Measurements from ENCODE around the gene NT5E. TPM values are rescaled to one million over a fixed set of nuclear protein-coding genes. Genes with fewer than 3 reads are reported as not detected.

NT5E gene
- polyA plus RNA-seq, 4 donors, result 5.5 to 24.9 (median 8.8) TPM

GRCh38 chr6:85464722-85465150, 14.9 kb downstream of the NT5E start:
- Histone ChIP-seq H3K27ac (ENCODE audit: low read depth in 1 of 3, low read length in 2 of 3) (peak overlapping the region in 1 of 3 donors; percentile 41), H3K36me3 (ENCODE audit: control insufficient read depth in 3 of 3, insufficient read depth in 2 of 3, low read depth in 1 of 3, low read length in 3 of 3) (peaks cover 0 to 2% (median 0%) of the 10 kb centered on the region in 3 donors), H3K4me3 (ENCODE audit: low read depth in 1 of 3, low read length in 3 of 3) (no peak overlapping the region), H3K9me3 (ENCODE audit: control insufficient read depth in 2 of 2, insufficient read depth in 1 of 2, low read depth in 1 of 2, low read length in 1 of 2) (no peaks in the 10 kb centered on the region), H3K4me1 (ENCODE audit: control insufficient read depth in 3 of 3, insufficient read depth in 2 of 3, low read depth in 1 of 3, low read length in 2 of 3) (peaks cover 0 to 7% (median 2%) of the 10 kb centered on the region in 3 donors), H3K27me3 (ENCODE audit: control insufficient read depth in 3 of 3, insufficient read depth in 3 of 3, low read length in 3 of 3) (no peaks in the 10 kb centered on the region)
- FAIRE-seq (no peak), DNase-seq (no peak)
- 65 to 83% (median 72%) methylated on average over 4 of the region's 4 CpGs for WGBS, 3 donors

GRCh38 chr6:85465762-85466161, 15.9 kb downstream of the NT5E start:
- Histone ChIP-seq H3K9me3 (ENCODE audit: control insufficient read depth in 2 of 2, insufficient read depth in 1 of 2, low read depth in 1 of 2, low read length in 1 of 2) (no peaks in the 10 kb centered on the region), H3K4me1 (ENCODE audit: control insufficient read depth in 3 of 3, insufficient read depth in 2 of 3, low read depth in 1 of 3, low read length in 2 of 3) (peaks cover 0 to 7% (median 2%) of the 10 kb centered on the region in 3 donors), H3K27me3 (ENCODE audit: control insufficient read depth in 3 of 3, insufficient read depth in 3 of 3, low read length in 3 of 3) (no peaks in the 10 kb centered on the region), H3K27ac (ENCODE audit: low read depth in 1 of 3, low read length in 2 of 3) (no peak overlapping the region), H3K4me3 (ENCODE audit: low read depth in 1 of 3, low read length in 3 of 3) (no peak overlapping the region), H3K36me3 (ENCODE audit: control insufficient read depth in 3 of 3, insufficient read depth in 2 of 3, low read depth in 1 of 3, low read length in 3 of 3) (peaks cover 0 to 2% (median 0%) of the 10 kb centered on the region in 3 donors)
- DNase-seq (no peak), FAIRE-seq (no peak)
- 57 to 84% (median 59%) methylated on average over 2 of the region's 2 CpGs for WGBS, 3 donors

DNA sequence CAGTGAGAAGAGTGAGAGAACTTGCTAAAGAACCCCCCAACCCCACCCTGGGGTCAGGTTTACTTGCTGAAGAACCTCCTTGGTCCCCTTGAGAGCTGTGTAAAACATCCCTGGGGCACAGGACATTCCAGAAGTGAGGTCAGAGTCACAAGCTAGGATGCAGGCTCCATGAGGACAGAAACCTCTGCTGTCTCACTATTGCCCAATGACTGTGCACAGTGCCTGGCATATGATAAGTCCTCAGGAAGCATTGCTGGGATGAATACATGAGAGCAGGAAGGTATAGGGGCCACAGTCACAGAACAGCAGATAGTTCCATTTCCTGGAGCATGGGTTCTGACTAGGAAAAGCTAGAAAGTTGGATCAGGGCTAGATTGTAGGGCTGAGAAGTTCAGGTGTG, 18.4 kb downstream of the NT5E start:
- no peak overlapping the region for H3K27ac ChIP-seq (ENCODE audit: low read depth in 1 of 3, low read length in 2 of 3)
- H3K27me3 ChIP-seq (ENCODE audit: control insufficient read depth in 3 of 3, insufficient read depth in 3 of 3, low read length in 3 of 3), result no peaks in the 10 kb centered on the region
- H3K9me3 ChIP-seq (ENCODE audit: control insufficient read depth in 2 of 2, insufficient read depth in 1 of 2, low read depth in 1 of 2, low read length in 1 of 2), result no peaks in the 10 kb centered on the region
- H3K36me3 ChIP-seq (ENCODE audit: control insufficient read depth in 3 of 3, insufficient read depth in 2 of 3, low read depth in 1 of 3, low read length in 3 of 3), result peaks cover 0 to 2% (median 0%) of the 10 kb centered on the region in 3 donors
- FAIRE-seq, result no peak
- DNase-seq, result peak in 1 of 2 donors; percentile 44
- H3K4me1 ChIP-seq (ENCODE audit: control insufficient read depth in 3 of 3, insufficient read depth in 2 of 3, low read depth in 1 of 3, low read length in 2 of 3), result no peaks in the 10 kb centered on the region
- H3K4me3 ChIP-seq (ENCODE audit: low read depth in 1 of 3, low read length in 3 of 3), result no peak overlapping the region

DNA sequence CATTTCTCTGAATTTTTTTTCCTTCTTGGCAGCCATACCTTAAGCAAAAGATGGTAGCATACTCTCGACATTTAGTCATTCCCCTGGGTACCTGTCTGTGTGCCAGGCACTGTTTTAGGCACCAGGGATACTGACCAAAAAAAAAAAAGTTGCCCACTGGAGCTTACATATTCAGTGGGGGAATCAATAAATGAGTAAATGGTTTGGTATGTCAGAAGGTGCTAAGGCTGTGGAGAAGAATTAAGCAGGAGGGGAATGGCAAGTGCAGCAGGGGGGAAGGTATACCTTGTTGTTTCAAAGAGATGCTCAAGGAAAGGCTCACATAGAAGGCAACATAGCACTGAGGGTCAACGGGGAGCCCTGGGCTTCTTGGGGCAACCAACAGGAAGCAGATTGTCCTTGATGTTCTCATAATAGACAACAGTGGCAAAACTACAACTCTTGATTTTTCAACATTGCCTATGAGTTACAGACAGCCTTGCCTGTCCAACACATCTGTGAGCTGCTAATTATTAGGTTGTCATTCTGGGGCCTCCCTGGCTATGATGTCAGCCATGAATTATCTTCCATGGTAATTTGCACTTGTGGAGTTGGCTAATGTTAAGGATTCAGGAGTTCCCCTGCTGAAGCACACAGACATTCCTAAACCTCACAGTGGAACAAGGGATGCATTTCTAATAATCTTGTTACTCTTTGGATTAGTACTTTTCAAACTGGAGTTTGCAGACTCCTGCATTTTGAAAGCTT, 19.6 kb downstream of the NT5E start:
- FAIRE-seq, result no peak

GRCh38 chr6:85470023-85470410, 20.1 kb downstream of the NT5E start:
- FAIRE-seq (no peak), DNase-seq (no peak)
- Histone ChIP-seq H3K4me1 (ENCODE audit: control insufficient read depth in 3 of 3, insufficient read depth in 2 of 3, low read depth in 1 of 3, low read length in 2 of 3) (no peaks in the 10 kb centered on the region), H3K4me3 (ENCODE audit: low read depth in 1 of 3, low read length in 3 of 3) (no peak overlapping the region), H3K27ac (ENCODE audit: low read depth in 1 of 3, low read length in 2 of 3) (no peak overlapping the region), H3K36me3 (ENCODE audit: control insufficient read depth in 3 of 3, insufficient read depth in 2 of 3, low read depth in 1 of 3, low read length in 3 of 3) (peaks cover 0 to 2% (median 0%) of the 10 kb centered on the region in 3 donors), H3K27me3 (ENCODE audit: control insufficient read depth in 3 of 3, insufficient read depth in 3 of 3, low read length in 3 of 3) (no peaks in the 10 kb centered on the region), H3K9me3 (ENCODE audit: control insufficient read depth in 2 of 2, insufficient read depth in 1 of 2, low read depth in 1 of 2, low read length in 1 of 2) (no peaks in the 10 kb centered on the region)
- WGBS, 3 donors, result 67 to 77% (median 76%) methylated on average over 2 of the region's 2 CpGs

More for the DNA sequence above, 19.6 kb downstream of the NT5E start:
- no peaks in the 10 kb centered on the region for H3K4me1 ChIP-seq (ENCODE audit: control insufficient read depth in 3 of 3, insufficient read depth in 2 of 3, low read depth in 1 of 3, low read length in 2 of 3)
- H3K9me3 ChIP-seq (ENCODE audit: control insufficient read depth in 2 of 2, insufficient read depth in 1 of 2, low read depth in 1 of 2, low read length in 1 of 2), result no peaks in the 10 kb centered on the region
- 60 to 82% (median 79%) methylated on average over 2 of the region's 2 CpGs for WGBS, 3 donors
- H3K27ac ChIP-seq (ENCODE audit: low read depth in 1 of 3, low read length in 2 of 3), result no peak overlapping the region
- DNase-seq, result no peak
- H3K27me3 ChIP-seq (ENCODE audit: control insufficient read depth in 3 of 3, insufficient read depth in 3 of 3, low read length in 3 of 3), result no peaks in the 10 kb centered on the region
- H3K4me3 ChIP-seq (ENCODE audit: low read depth in 1 of 3, low read length in 3 of 3), result no peak overlapping the region
- peaks cover 0 to 2% (median 0%) of the 10 kb centered on the region in 3 donors for H3K36me3 ChIP-seq (ENCODE audit: control insufficient read depth in 3 of 3, insufficient read depth in 2 of 3, low read depth in 1 of 3, low read length in 3 of 3)

GRCh38 chr6:85472744-85473143, 22.9 kb downstream of the NT5E start:
- no peaks in the 10 kb centered on the region for H3K36me3 ChIP-seq (ENCODE audit: control insufficient read depth in 3 of 3, insufficient read depth in 2 of 3, low read depth in 1 of 3, low read length in 3 of 3)
- peaks cover 0 to 13% of the 10 kb centered on the region in 2 donors for H3K9me3 ChIP-seq (ENCODE audit: control insufficient read depth in 2 of 2, insufficient read depth in 1 of 2, low read depth in 1 of 2, low read length in 1 of 2)
- H3K4me1 ChIP-seq (ENCODE audit: control insufficient read depth in 3 of 3, insufficient read depth in 2 of 3, low read depth in 1 of 3, low read length in 2 of 3), result no peaks in the 10 kb centered on the region
- no peak for DNase-seq
- H3K4me3 ChIP-seq (ENCODE audit: low read depth in 1 of 3, low read length in 3 of 3), result no peak overlapping the region
- H3K27ac ChIP-seq (ENCODE audit: low read depth in 1 of 3, low read length in 2 of 3), result no peak overlapping the region
- H3K27me3 ChIP-seq (ENCODE audit: control insufficient read depth in 3 of 3, insufficient read depth in 3 of 3, low read length in 3 of 3), result no peaks in the 10 kb centered on the region
- no peak for FAIRE-seq
- 83 to 92% (median 89%) methylated on average over 1 of the region's 1 CpG for WGBS, 3 donors

- Histone ChIP-seq H3K4me3 (ENCODE audit: low read depth in 1 of 3, low read length in 3 of 3) (no peak overlapping the region), H3K27me3 (ENCODE audit: control insufficient read depth in 3 of 3, insufficient read depth in 3 of 3, low read length in 3 of 3) (no peaks in the 10 kb centered on the region), H3K36me3 (ENCODE audit: control insufficient read depth in 3 of 3, insufficient read depth in 2 of 3, low read depth in 1 of 3, low read length in 3 of 3) (no peaks in the 10 kb centered on the region), H3K27ac (ENCODE audit: low read depth in 1 of 3, low read length in 2 of 3) (no peak overlapping the region), H3K4me1 (ENCODE audit: control insufficient read depth in 3 of 3, insufficient read depth in 2 of 3, low read depth in 1 of 3, low read length in 2 of 3) (no peaks in the 10 kb centered on the region), H3K9me3 (ENCODE audit: control insufficient read depth in 2 of 2, insufficient read depth in 1 of 2, low read depth in 1 of 2, low read length in 1 of 2) (peaks cover 0 to 13% of the 10 kb centered on the region in 2 donors)
- WGBS, 3 donors, result 95 to 100% (median 97%) methylated on average over 1 of the region's 1 CpG
- DNase-seq (no peak), FAIRE-seq (no peak)
These were observed 23.9 kb downstream of the NT5E start for GRCh38 chr6:85473748-85474147.

DNA sequence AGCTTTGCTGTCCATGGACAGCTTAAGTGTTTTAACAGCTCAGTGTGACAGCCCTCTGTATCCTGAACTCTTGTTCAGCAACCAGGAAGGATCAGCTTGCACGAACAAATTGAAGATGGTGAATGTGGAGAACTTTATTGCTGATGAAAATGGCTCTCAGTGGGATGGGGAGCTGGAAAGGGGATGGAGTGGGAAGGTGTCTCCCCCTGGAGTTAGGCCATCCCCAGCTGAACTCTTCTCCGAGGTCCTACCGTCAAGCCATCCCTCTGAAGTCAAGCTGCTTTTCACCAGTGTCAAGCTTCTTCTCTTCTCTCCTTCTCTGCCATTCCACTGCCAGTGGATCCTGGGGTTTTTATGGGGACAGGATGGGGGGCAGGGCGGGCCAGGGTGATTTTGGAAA, 26.6 kb downstream of the NT5E start:
- FAIRE-seq (no peak), DNase-seq (no peak)
- Histone ChIP-seq H3K4me1 (ENCODE audit: control insufficient read depth in 3 of 3, insufficient read depth in 2 of 3, low read depth in 1 of 3, low read length in 2 of 3) (no peaks in the 10 kb centered on the region), H3K27ac (ENCODE audit: low read depth in 1 of 3, low read length in 2 of 3) (no peak overlapping the region), H3K27me3 (ENCODE audit: control insufficient read depth in 3 of 3, insufficient read depth in 3 of 3, low read length in 3 of 3) (no peaks in the 10 kb centered on the region), H3K36me3 (ENCODE audit: control insufficient read depth in 3 of 3, insufficient read depth in 2 of 3, low read depth in 1 of 3, low read length in 3 of 3) (no peaks in the 10 kb centered on the region), H3K9me3 (ENCODE audit: control insufficient read depth in 2 of 2, insufficient read depth in 1 of 2, low read depth in 1 of 2, low read length in 1 of 2) (peaks cover 0 to 13% of the 10 kb centered on the region in 2 donors), H3K4me3 (ENCODE audit: low read depth in 1 of 3, low read length in 3 of 3) (no peak overlapping the region)
- 92 to 97% (median 94%) methylated on average over 4 of the region's 4 CpGs for WGBS, 3 donors

DNA sequence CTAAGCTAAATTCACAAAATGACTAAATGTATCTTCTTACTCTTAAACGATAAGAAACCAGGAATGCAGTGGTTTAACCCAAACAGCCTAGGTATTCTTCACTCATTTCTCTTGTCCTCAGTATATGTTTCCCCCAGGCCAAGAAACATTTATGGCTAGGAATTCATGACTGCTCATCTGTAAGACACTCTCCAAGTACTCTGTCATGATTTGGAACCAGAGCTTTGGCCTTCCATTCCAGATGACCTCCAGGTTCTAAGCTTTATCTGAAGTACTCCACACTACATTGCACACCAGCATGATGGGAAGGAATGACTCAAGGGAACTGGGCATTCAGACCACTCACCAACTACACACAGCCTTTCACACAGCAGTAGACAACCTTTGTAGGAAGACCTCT, 29.3 kb downstream of the NT5E start:
- WGBS, 3 donors, result 87 to 97% (median 92%) methylated on average over 1 of the region's 1 CpG
- no peak for FAIRE-seq

More for the DNA sequence above, 29.3 kb downstream of the NT5E start:
- Histone ChIP-seq H3K27ac (ENCODE audit: low read depth in 1 of 3, low read length in 2 of 3) (no peak overlapping the region), H3K4me1 (ENCODE audit: control insufficient read depth in 3 of 3, insufficient read depth in 2 of 3, low read depth in 1 of 3, low read length in 2 of 3) (no peaks in the 10 kb centered on the region), H3K27me3 (ENCODE audit: control insufficient read depth in 3 of 3, insufficient read depth in 3 of 3, low read length in 3 of 3) (no peaks in the 10 kb centered on the region), H3K36me3 (ENCODE audit: control insufficient read depth in 3 of 3, insufficient read depth in 2 of 3, low read depth in 1 of 3, low read length in 3 of 3) (no peaks in the 10 kb centered on the region), H3K9me3 (ENCODE audit: control insufficient read depth in 2 of 2, insufficient read depth in 1 of 2, low read depth in 1 of 2, low read length in 1 of 2) (peaks cover 0 to 13% of the 10 kb centered on the region in 2 donors), H3K4me3 (ENCODE audit: low read depth in 1 of 3, low read length in 3 of 3) (no peak overlapping the region)
- no peak for DNase-seq
